ENCODE data around the gene STK26.

STK26 gene

GRCh38 chrX:132115792-132116191, 92.7 kb downstream of the STK26 start:
- DNase-seq (ENCODE audit: low read depth) = no peak
- TF ChIP-seq POLR2A (IDR thresholded peaks at IDR 0.05; ENCODE audit: extremely low read depth, insufficient read length) = no peak
- TF ChIP-seq, protein P1, sequence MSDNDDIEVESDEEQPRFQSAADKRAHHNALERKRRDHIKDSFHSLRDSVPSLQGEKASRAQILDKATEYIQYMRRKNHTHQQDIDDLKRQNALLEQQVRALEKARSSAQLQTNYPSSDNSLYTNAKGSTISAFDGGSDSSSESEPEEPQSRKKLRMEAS (IDR thresholded peaks at IDR 0.05; ENCODE audit: low read depth, low read length) = no peak
- TF ChIP-seq MYC (IDR thresholded peaks at IDR 0.05; ENCODE audit: low read depth, low read length) = no peak
- TF ChIP-seq, protein P2, sequence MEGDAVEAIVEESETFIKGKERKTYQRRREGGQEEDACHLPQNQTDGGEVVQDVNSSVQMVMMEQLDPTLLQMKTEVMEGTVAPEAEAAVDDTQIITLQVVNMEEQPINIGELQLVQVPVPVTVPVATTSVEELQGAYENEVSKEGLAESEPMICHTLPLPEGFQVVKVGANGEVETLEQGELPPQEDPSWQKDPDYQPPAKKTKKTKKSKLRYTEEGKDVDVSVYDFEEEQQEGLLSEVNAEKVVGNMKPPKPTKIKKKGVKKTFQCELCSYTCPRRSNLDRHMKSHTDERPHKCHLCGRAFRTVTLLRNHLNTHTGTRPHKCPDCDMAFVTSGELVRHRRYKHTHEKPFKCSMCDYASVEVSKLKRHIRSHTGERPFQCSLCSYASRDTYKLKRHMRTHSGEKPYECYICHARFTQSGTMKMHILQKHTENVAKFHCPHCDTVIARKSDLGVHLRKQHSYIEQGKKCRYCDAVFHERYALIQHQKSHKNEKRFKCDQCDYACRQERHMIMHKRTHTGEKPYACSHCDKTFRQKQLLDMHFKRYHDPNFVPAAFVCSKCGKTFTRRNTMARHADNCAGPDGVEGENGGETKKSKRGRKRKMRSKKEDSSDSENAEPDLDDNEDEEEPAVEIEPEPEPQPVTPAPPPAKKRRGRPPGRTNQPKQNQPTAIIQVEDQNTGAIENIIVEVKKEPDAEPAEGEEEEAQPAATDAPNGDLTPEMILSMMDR (IDR thresholded peaks at IDR 0.05; ENCODE audit: low read depth, low read length) = no peak
- H3K4me3 ChIP-seq (ENCODE audit: low read depth, low read length) = no peak overlapping the region

GRCh38 chrX:132118358-132118757, 95.3 kb downstream of the STK26 start:
- H3K4me3 ChIP-seq (ENCODE audit: low read depth, low read length) = no peak overlapping the region
- TF ChIP-seq, protein P2 (IDR thresholded peaks at IDR 0.05; ENCODE audit: low read depth, low read length) = no peak
- TF ChIP-seq POLR2A (IDR thresholded peaks at IDR 0.05; ENCODE audit: extremely low read depth, insufficient read length) (no peak), MYC (IDR thresholded peaks at IDR 0.05; ENCODE audit: low read depth, low read length) (no peak)
- TF ChIP-seq, protein P1 (IDR thresholded peaks at IDR 0.05; ENCODE audit: low read depth, low read length) = no peak
- peak; percentile 2 for DNase-seq (ENCODE audit: low read depth)

GRCh38 chrX:132119283-132119682, 96.2 kb downstream of the STK26 start:
- TF ChIP-seq, protein P2 (IDR thresholded peaks at IDR 0.05; ENCODE audit: low read depth, low read length) = no peak
- TF ChIP-seq, protein P1 (IDR thresholded peaks at IDR 0.05; ENCODE audit: low read depth, low read length) = no peak
- no peak for TF ChIP-seq POLR2A (IDR thresholded peaks at IDR 0.05; ENCODE audit: extremely low read depth, insufficient read length)
- TF ChIP-seq MYC (IDR thresholded peaks at IDR 0.05; ENCODE audit: low read depth, low read length) = no peak
- no peak for DNase-seq (ENCODE audit: low read depth)
- H3K4me3 ChIP-seq (ENCODE audit: low read depth, low read length) = no peak overlapping the region

GRCh38 chrX:132119821-132120515, 96.9 kb downstream of the STK26 start:
- DNase-seq (ENCODE audit: low read depth) = no peak
- no peak overlapping the region for H3K4me3 ChIP-seq (ENCODE audit: low read depth, low read length)
- TF ChIP-seq MYC (IDR thresholded peaks at IDR 0.05; ENCODE audit: low read depth, low read length) (no peak), POLR2A (IDR thresholded peaks at IDR 0.05; ENCODE audit: extremely low read depth, insufficient read length) (no peak)
- TF ChIP-seq, protein P1 (IDR thresholded peaks at IDR 0.05; ENCODE audit: low read depth, low read length) = no peak
- TF ChIP-seq, protein P2 (IDR thresholded peaks at IDR 0.05; ENCODE audit: low read depth, low read length) = no peak

DNA sequence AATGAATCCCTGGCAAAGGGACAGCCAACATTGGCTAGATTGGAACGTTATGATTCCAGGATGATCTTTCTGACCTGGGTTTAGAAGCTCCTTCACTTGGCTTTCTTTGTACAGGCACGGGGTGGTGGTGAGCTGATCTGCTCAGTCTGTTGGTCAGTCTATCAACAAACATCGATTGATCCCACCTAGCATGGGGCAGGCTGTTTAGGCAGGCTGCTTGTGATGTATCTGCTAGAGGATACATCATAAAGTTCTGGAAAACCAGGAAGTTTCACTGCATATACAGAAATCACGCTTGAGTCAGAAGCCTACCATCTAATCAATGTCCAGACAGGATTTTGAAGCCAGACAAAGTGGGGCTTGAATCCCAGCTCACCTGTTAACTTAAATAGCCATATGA, 97.8 kb downstream of the STK26 start:
- no peak overlapping the region for H3K4me3 ChIP-seq (ENCODE audit: low read depth, low read length)
- TF ChIP-seq MYC (IDR thresholded peaks at IDR 0.05; ENCODE audit: low read depth, low read length) (no peak), POLR2A (IDR thresholded peaks at IDR 0.05; ENCODE audit: extremely low read depth, insufficient read length) (no peak)
- TF ChIP-seq, protein P1 (IDR thresholded peaks at IDR 0.05; ENCODE audit: low read depth, low read length) = no peak
- TF ChIP-seq, protein P2 (IDR thresholded peaks at IDR 0.05; ENCODE audit: low read depth, low read length) = no peak
- DNase-seq (ENCODE audit: low read depth) = no peak
